Mucosa of rectum (tissue), 2 donors: ENCODE measurements around the gene HIVEP3.

Experiments
- H3K27ac ChIP-seq, 2 donors: one replicate each; pipeline ENCODE4 v1.7.0; 2013; ENCODE audit warnings: inconsistent platforms in 2 of 2, low read depth in 2 of 2, low read length in 2 of 2
- H3K27me3 ChIP-seq, 2 donors: one replicate each; pipeline ENCODE4 v1.7.0; 2013; ENCODE audit warnings: low read length in 2 of 2; ENCODE audit not compliant: control insufficient read depth in 2 of 2, insufficient read depth in 2 of 2
- H3K36me3 ChIP-seq, 2 donors: one replicate each; pipeline ENCODE4 v1.7.0; 2013; ENCODE audit warnings: low read length in 2 of 2; ENCODE audit not compliant: control insufficient read depth in 2 of 2, insufficient read depth in 2 of 2
- H3K4me1 ChIP-seq, 2 donors: one replicate each; pipeline ENCODE4 v1.7.0; 2013; ENCODE audit warnings: low read length in 2 of 2, mild to moderate bottlenecking in 1 of 2; ENCODE audit not compliant: control insufficient read depth in 2 of 2, insufficient read depth in 2 of 2
- H3K4me3 ChIP-seq, 2 donors: one replicate each; pipeline ENCODE4 v1.7.0; 2013; ENCODE audit warnings: low read length in 2 of 2
- H3K9ac ChIP-seq, 2 donors: one replicate each; pipeline ENCODE4 v1.7.0; 2013; ENCODE audit warnings: low read length in 2 of 2, low read depth in 1 of 2, mild to moderate bottlenecking in 1 of 2
- H3K9me3 ChIP-seq, 2 donors: one replicate each; pipeline ENCODE4 v1.7.0; 2013; ENCODE audit warnings: low read length in 2 of 2; ENCODE audit not compliant: control insufficient read depth in 2 of 2
- donor health status: healthy.
- donor health status: Normal muscosa, but diverticular disease.

Gene HIVEP3

GRCh38 chr1:41542196-41542930, 376.4 kb downstream of the HIVEP3 start:
- H3K4me1 ChIP-seq = peaks cover 8 to 10% of the 10 kb centered on the region in 2 donors
- H3K4me3 ChIP-seq = no peak overlapping the region
- no peaks in the 10 kb centered on the region for H3K36me3 ChIP-seq
- H3K27me3 ChIP-seq = no peaks in the 10 kb centered on the region
- H3K9me3 ChIP-seq = no peaks in the 10 kb centered on the region
- H3K27ac ChIP-seq = no peak overlapping the region
- no peak overlapping the region for H3K9ac ChIP-seq

GRCh38 chr1:41541592-41541952, 377.1 kb downstream of the HIVEP3 start:
- peaks cover 10 to 11% of the 10 kb centered on the region in 2 donors for H3K4me1 ChIP-seq
- no peaks in the 10 kb centered on the region for H3K27me3 ChIP-seq
- H3K4me3 ChIP-seq = no peak overlapping the region
- no peak overlapping the region for H3K27ac ChIP-seq
- no peak overlapping the region for H3K9ac ChIP-seq
- H3K36me3 ChIP-seq = no peaks in the 10 kb centered on the region
- H3K9me3 ChIP-seq = no peaks in the 10 kb centered on the region

GRCh38 chr1:41540886-41541591, 377.7 kb downstream of the HIVEP3 start:
- H3K36me3 ChIP-seq = no peaks in the 10 kb centered on the region
- H3K9me3 ChIP-seq = no peaks in the 10 kb centered on the region
- no peak overlapping the region for H3K27ac ChIP-seq
- H3K27me3 ChIP-seq = no peaks in the 10 kb centered on the region
- peaks cover 10 to 11% of the 10 kb centered on the region in 2 donors for H3K4me1 ChIP-seq
- no peak overlapping the region for H3K4me3 ChIP-seq
- no peak overlapping the region for H3K9ac ChIP-seq

- Histone ChIP-seq H3K36me3 (no peaks in the 10 kb centered on the region), H3K27ac (no peak overlapping the region), H3K9ac (no peak overlapping the region), H3K4me3 (no peak overlapping the region), H3K4me1 (peaks cover 10 to 11% of the 10 kb centered on the region in 2 donors), H3K27me3 (no peaks in the 10 kb centered on the region), H3K9me3 (no peaks in the 10 kb centered on the region)
Observed at GRCh38 chr1:41539999-41540398, 378.7 kb downstream of the HIVEP3 start.

- Histone ChIP-seq H3K4me1 (peaks cover 10 to 11% of the 10 kb centered on the region in 2 donors), H3K27ac (no peak overlapping the region), H3K36me3 (no peaks in the 10 kb centered on the region), H3K4me3 (no peak overlapping the region), H3K27me3 (no peaks in the 10 kb centered on the region), H3K9ac (no peak overlapping the region), H3K9me3 (no peaks in the 10 kb centered on the region)
Observed at GRCh38 chr1:41539418-41539805, 379.3 kb downstream of the HIVEP3 start.

- H3K9ac ChIP-seq = no peak overlapping the region
- H3K27me3 ChIP-seq = no peaks in the 10 kb centered on the region
- H3K36me3 ChIP-seq = no peaks in the 10 kb centered on the region
- peaks cover 10 to 11% of the 10 kb centered on the region in 2 donors for H3K4me1 ChIP-seq
- no peaks in the 10 kb centered on the region for H3K9me3 ChIP-seq
- H3K4me3 ChIP-seq = no peak overlapping the region
- H3K27ac ChIP-seq = no peak overlapping the region
Observed at GRCh38 chr1:41538741-41539417, 379.8 kb downstream of the HIVEP3 start.

- no peak overlapping the region for H3K4me3 ChIP-seq
- no peak overlapping the region for H3K27ac ChIP-seq
- H3K4me1 ChIP-seq = peaks cover 10 to 11% of the 10 kb centered on the region in 2 donors
- no peaks in the 10 kb centered on the region for H3K27me3 ChIP-seq
- no peaks in the 10 kb centered on the region for H3K36me3 ChIP-seq
- no peak overlapping the region for H3K9ac ChIP-seq
- no peaks in the 10 kb centered on the region for H3K9me3 ChIP-seq
Observed at GRCh38 chr1:41537788-41538351, 380.9 kb downstream of the HIVEP3 start.

GRCh38 chr1:41537251-41537650, 381.5 kb downstream of the HIVEP3 start:
- Histone ChIP-seq H3K9me3 (no peaks in the 10 kb centered on the region), H3K27ac (no peak overlapping the region), H3K36me3 (no peaks in the 10 kb centered on the region), H3K4me3 (no peak overlapping the region), H3K27me3 (no peaks in the 10 kb centered on the region), H3K4me1 (peaks cover 10 to 11% of the 10 kb centered on the region in 2 donors), H3K9ac (no peak overlapping the region)

- Histone ChIP-seq H3K4me1 (peaks cover 10 to 11% of the 10 kb centered on the region in 2 donors), H3K4me3 (no peak overlapping the region), H3K27ac (no peak overlapping the region)
Observed at GRCh38 chr1:41536361-41536802, 382.3 kb downstream of the HIVEP3 start.

GRCh38 chr1:41535716-41536115, 383.0 kb downstream of the HIVEP3 start:
- Histone ChIP-seq H3K4me3 (no peak overlapping the region), H3K36me3 (no peaks in the 10 kb centered on the region), H3K27me3 (no peaks in the 10 kb centered on the region), H3K9me3 (no peaks in the 10 kb centered on the region), H3K27ac (no peak overlapping the region), H3K4me1 (peaks cover 10 to 11% of the 10 kb centered on the region in 2 donors), H3K9ac (no peak overlapping the region)

More at GRCh38 chr1:41536361-41536802, 382.3 kb downstream of the HIVEP3 start:
- Histone ChIP-seq H3K36me3 (no peaks in the 10 kb centered on the region), H3K27me3 (no peaks in the 10 kb centered on the region), H3K9me3 (no peaks in the 10 kb centered on the region), H3K9ac (no peak overlapping the region)
